IMR-90 (cell line): Measurements from ENCODE around the gene WWC2.

Experiments used
- CTCF ChIP-seq: conservative IDR thresholded peaks from 2 replicates; pipeline ENCODE4 v1.5.1; 2012; ENCODE audit warnings: mild to moderate bottlenecking, low read depth, low read length, improper control_type of control experiment
- MAFK ChIP-seq: IDR thresholded peaks from 2 replicates; pipeline ENCODE4 v1.6.1; 2012; ENCODE audit warnings: low read depth, low read length, improper control_type of control experiment
- MXI1 ChIP-seq: IDR thresholded peaks from 2 replicates; pipeline ENCODE4 v1.6.1; 2012; ENCODE audit warnings: low read depth, mild to moderate bottlenecking, low read length, moderate library complexity, borderline replicate concordance
- POLR2A ChIP-seq: IDR thresholded peaks from 2 replicates; pipeline ENCODE4 v1.6.1; 2012; ENCODE audit warnings: mild to moderate bottlenecking, low read depth, low read length
- RCOR1 ChIP-seq: IDR thresholded peaks from 2 replicates; pipeline ENCODE4 v1.6.1; 2012; ENCODE audit warnings: mild to moderate bottlenecking, low read length, improper control_type of control experiment; ENCODE audit not compliant: insufficient replicate concordance
- SMC3 ChIP-seq: fragments of 150-350 bp; IDR thresholded peaks from 2 replicates; pipeline ENCODE4 v1.6.1; 2016; ENCODE audit warnings: low read depth, mild to moderate bottlenecking, antibody characterized with exemption, low read length, moderate library complexity

- TF ChIP-seq POLR2A = no peak
- no peak for TF ChIP-seq CTCF
- no peak for TF ChIP-seq MXI1
- TF ChIP-seq MAFK = no peak
- no peak for TF ChIP-seq SMC3
- no peak for TF ChIP-seq RCOR1
Measured at GRCh38 chr4:183149616-183150539, 50.8 kb downstream of the WWC2 start.
